KOPT-K1 (cell line): ENCODE results near the gene UBE2F.
A peak's percentile ranks its signal among the peaks of the same experiment; 100 is the strongest.

Experiments
- H3K27ac ChIP-seq: fragments of 200-600 bp; sonication (generic); 2 replicates; pipeline ENCODE4 v1.5.1; 2016; ENCODE audit warnings: antibody characterized with exemption, mild to moderate bottlenecking, low read depth, low read length; ENCODE audit not compliant: poor library complexity, severe bottlenecking
- H3K36me3 ChIP-seq: fragments of 200-600 bp; sonication (generic); 2 replicates; pipeline ENCODE4 v1.5.1; 2017; ENCODE audit warnings: antibody characterized with exemption, mild to moderate bottlenecking, low read length, moderate library complexity; ENCODE audit not compliant: insufficient read depth
- H3K9me3 ChIP-seq: fragments of 200-600 bp; sonication (generic); 2 replicates; pipeline ENCODE4 v1.5.1; 2017; ENCODE audit warnings: antibody characterized with exemption, low read length, mild to moderate bottlenecking; ENCODE audit not compliant: insufficient read depth, poor library complexity, severe bottlenecking

Gene UBE2F

DNA sequence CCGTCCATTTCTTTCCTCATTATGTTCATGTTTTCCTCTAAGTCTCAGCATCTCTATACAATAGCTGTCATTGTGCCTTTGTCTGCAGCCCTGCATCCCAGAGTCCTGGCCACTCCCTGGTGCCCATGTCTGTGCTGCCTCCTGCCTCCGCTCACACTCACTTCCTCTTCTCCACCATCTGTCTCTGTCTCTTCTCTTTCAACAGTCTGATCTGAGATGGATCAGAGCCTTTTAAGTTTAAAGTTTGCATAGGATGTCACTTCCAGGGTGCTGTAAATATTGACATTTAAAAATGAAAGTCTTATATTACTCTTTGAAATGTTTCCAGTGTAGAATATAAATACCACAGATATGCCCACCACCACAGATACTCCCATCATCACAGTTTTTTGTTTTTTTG is 42.7 kb downstream of the UBE2F start:
- peaks cover 13% of the 10 kb centered on the region; the same call in 1 of the 2 replicates for H3K36me3 ChIP-seq
- H3K9me3 ChIP-seq: no peaks in the 10 kb centered on the region
- no peak overlapping the region for H3K27ac ChIP-seq

DNA sequence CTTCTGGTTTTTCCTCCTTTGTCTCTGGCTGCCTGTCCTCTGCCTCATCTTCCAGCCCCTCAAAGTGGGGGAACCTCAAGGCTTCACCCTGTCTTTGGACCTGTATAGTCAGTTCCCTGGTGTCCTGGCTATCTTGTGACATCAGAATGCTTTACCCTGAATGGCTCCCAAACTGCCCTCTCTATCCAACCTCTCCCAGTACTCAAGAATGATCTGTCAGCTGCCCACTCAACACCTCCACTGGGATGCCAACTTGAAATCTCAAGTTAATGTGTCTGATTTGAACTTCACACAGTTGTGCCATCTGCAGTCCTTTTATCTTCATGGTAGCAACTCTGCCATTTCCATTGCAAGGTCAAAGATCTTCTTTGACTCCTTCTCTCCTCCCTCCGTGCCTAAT is 43.8 kb downstream of the UBE2F start:
- Histone ChIP-seq H3K36me3 (peaks cover 13% of the 10 kb centered on the region; the same call in 1 of the 2 replicates), H3K27ac (no peak overlapping the region), H3K9me3 (no peaks in the 10 kb centered on the region)

DNA sequence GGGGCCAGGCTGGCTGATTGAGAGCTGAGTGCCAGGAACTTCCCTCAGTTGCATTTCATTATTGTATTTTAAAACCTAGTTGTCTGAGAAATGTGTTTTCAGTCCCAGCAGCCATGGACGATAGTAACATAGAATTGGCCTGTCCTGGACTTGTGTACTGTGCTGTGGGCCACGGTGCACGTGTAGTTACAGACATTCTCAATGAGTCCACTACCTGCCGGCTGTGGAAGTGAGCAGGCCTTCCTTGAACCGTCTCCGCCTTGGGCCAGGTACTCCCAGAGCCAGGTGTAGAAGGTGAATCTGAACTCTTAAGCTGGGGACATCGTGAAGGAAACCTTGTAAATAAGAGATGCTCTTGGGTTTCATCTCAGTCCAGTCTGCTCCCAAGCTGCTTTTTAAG is 47.0 kb downstream of the UBE2F start:
- H3K27ac ChIP-seq: no peak overlapping the region
- H3K9me3 ChIP-seq: no peaks in the 10 kb centered on the region
- H3K36me3 ChIP-seq: peaks cover 19% of the 10 kb centered on the region; the same call in 1 of the 2 replicates

DNA sequence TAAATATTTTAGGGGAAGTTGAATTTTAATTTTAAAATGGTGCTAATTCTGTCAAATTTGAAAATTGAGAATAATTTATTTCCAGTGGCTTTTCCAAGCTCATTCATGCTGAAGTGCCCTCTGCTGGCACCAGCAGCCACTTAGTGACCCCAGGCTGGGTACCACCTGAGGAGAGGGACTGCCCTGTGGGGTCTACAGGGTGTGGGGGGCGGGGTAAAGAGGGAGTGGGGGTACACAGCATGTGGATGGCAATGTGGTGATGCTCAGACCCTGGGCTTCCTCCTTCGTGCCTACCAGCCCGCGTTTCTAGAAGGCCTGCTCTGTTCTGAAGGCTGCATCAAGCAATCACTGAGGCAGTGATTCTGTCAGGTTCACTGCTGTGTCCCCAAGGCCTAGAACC is 48.9 kb downstream of the UBE2F start:
- Histone ChIP-seq H3K36me3 (peaks cover 20% of the 10 kb centered on the region; the same call in 1 of the 2 replicates), H3K27ac (no peak overlapping the region)

DNA sequence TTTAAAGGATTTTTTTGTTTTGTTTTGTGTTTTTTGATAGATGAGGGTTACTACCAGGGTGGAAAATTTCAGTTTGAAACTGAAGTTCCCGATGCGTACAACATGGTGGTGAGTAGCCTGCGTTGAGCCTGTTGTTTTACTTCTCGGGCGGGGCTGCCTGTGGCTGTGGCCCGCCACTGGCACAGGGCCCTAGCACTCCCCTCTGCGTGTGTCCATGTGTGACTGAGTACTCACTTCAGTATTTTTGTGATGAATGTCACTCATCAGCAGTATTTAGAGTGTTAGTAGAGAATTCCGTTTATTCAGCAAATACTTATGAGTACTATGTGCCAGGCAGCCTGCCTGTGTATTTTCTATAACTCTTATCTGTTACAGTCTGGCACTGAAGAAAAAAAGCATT is 49.7 kb downstream of the UBE2F start:
- H3K27ac ChIP-seq: no peak overlapping the region
- H3K9me3 ChIP-seq: no peaks in the 10 kb centered on the region
- peaks cover 29% of the 10 kb centered on the region; the same call in 1 of the 2 replicates for H3K36me3 ChIP-seq

More for the DNA sequence above, 48.9 kb downstream of the UBE2F start:
- no peaks in the 10 kb centered on the region for H3K9me3 ChIP-seq

DNA sequence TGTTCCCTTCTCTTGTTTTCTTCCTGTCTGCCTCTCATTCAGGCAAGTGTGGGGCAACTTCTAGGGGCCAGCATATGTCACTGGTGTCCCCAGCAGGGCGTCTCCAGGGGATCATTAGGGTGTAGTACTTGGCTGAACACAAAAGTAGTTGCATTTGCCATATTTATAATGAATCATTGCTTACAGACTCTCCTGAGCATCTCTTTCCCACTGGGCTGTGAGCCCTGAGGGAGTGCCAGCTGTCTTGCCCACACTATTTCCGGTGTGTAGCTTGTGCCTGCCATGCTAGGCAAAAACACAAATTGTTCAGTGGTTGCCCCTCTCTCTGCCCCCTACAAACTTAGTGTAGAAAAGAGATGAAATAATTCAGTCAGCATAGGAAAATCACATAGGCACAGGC is 53.1 kb downstream of the UBE2F start:
- H3K27ac ChIP-seq: peak overlapping the region; percentile 67
- H3K9me3 ChIP-seq: no peaks in the 10 kb centered on the region
- H3K36me3 ChIP-seq: peaks cover 27% of the 10 kb centered on the region; the same call in 1 of the 2 replicates

DNA sequence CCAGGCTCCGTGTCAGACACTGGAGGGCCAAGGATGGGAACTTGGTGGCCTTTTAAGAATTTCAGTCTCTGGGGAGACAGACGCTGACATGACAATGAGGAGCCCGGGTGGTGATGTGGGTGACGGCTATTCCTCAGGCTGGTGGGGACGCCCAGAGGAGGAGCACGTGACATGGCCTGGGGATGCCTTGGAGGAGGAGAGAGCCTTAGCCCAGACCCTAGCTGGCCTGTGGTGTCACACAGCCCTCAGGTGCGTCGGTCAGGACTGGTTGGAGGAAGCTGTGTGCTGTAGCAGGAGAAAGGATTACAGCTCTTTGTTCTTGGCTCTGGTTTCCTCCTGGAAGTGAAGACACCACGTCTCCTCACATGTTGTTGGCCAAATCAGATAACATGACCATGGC is 54.0 kb downstream of the UBE2F start:
- peaks cover 27% of the 10 kb centered on the region; the same call in 1 of the 2 replicates for H3K36me3 ChIP-seq

DNA sequence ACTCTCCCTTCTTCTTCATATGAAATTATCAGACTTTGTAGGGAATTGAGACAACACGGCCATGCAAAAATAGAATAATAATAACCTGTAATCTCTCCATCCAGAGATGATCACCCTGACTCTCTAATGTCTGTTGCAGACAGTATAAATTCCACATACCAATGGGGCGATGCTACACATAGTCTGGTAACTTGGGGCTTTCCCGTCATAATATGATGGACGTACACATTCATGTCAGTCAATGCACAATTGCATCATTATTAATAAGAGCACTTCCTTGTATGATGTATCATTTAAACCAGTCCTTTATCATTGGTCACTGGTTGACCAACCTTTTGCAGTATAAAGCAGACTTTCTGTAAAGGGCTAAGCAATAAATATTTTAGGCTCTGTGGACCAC is 54.5 kb downstream of the UBE2F start:
- H3K27ac ChIP-seq: peak overlapping the region; percentile 67
- H3K36me3 ChIP-seq: peaks cover 27% of the 10 kb centered on the region; the same call in 1 of the 2 replicates
- no peaks in the 10 kb centered on the region for H3K9me3 ChIP-seq

More for the DNA sequence above, 54.0 kb downstream of the UBE2F start:
- Histone ChIP-seq H3K27ac (peak overlapping the region; percentile 67), H3K9me3 (no peaks in the 10 kb centered on the region)

DNA sequence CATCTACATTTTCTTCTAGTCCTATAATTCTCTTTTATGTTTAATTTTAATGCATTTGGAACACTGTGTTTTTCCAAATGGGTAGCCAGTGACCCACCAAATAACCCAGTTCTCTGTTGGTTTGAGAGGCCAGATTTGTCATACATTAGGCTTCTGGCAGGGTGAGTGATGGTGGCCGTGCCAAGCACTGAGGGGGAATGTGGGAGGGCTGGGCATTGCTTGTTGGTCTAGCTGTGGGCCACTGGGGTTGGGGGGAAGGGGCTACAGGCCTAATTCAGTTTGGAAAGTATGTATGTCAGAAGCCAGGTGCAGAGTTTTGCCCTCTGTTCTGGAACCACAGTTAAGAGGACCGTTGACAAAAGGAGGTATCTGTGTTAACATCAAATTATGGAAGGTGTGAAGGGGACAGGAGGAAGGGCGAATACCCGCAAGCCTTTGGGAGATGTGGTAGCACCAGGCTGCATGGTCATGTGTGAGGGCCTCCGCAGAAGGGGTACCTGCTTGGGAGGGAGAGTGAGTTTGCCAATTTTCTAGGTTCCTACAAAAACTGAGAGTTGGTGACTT is 55.9 kb downstream of the UBE2F start:
- peak overlapping the region; percentile 67 for H3K27ac ChIP-seq
- no peaks in the 10 kb centered on the region for H3K9me3 ChIP-seq
- H3K36me3 ChIP-seq: peaks cover 31% of the 10 kb centered on the region; the same call in 1 of the 2 replicates

DNA sequence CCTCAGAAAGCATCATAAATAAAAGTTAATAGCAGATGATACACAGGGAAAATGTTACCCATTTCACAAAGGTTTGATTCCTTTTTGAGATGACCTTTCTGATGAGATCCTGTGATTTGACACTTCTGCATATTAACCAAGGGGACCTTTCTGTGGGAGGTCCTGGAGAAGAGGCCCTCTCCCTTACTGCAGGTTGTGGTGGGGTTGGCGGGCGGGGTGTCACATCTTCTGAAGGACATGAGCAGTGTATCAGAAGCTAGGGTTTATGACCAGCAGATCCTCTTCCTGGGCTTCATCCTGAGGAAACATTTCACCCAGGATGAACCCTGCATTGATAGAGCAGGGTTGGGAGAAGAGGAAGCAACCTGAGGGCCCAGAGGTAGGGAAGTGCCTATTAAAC is 56.8 kb downstream of the UBE2F start:
- H3K27ac ChIP-seq: peak overlapping the region; percentile 67
- H3K36me3 ChIP-seq: peaks cover 30% of the 10 kb centered on the region; the same call in 1 of the 2 replicates
- no peaks in the 10 kb centered on the region for H3K9me3 ChIP-seq

DNA sequence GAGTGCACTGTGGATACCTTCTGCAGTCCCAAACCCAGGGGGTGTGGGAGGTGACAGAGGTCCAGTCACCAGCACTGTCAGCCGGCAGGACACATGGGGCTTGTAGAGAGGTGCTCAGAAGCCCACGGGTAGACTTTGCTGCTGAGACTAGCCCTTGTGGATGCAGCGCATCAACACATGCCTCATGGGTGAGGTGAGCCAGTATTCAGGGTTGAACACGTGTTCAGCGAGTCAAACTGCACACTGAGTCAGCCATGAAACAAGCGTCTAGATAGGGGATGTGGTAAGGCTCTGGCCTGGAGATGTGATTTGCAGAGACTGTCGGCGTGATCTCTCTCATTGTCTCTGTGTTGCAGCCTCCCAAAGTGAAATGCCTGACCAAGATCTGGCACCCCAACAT is 58.2 kb downstream of the UBE2F start:
- Histone ChIP-seq H3K36me3 (peaks cover 34% of the 10 kb centered on the region), H3K9me3 (no peaks in the 10 kb centered on the region), H3K27ac (peak overlapping the region; percentile 67)

DNA sequence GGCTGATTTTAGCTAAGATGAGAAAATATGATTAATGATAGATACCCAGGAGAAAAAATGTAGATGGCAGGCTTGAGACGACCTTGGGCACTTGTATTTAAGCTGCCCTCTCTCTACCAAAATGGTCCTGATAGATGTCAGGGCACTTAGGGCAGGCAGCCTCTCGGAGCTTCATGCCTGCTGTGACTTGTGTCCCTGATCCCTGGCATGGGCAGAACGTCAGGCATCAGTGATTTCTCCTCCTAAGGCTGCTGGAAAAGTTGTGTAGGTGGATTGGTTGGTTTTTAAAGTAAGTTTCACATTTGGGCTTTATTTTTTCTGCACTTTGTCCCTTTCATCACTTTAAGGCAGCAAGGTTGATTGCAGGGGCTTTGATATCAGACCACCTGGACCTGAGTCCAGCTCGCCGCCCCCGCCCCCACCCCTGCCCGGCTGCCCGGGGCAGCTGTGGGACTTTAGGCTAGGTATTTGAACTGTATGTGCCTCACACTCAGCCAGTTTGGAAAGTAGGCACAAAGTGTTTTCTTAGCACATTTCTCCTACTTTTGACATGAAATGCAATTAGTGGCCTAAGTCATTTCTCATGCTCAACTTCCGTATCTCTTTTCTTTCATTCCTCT is 59.0 kb downstream of the UBE2F start:
- Histone ChIP-seq H3K9me3 (no peaks in the 10 kb centered on the region), H3K27ac (peak overlapping the region; percentile 67), H3K36me3 (peaks cover 39% of the 10 kb centered on the region)

DNA sequence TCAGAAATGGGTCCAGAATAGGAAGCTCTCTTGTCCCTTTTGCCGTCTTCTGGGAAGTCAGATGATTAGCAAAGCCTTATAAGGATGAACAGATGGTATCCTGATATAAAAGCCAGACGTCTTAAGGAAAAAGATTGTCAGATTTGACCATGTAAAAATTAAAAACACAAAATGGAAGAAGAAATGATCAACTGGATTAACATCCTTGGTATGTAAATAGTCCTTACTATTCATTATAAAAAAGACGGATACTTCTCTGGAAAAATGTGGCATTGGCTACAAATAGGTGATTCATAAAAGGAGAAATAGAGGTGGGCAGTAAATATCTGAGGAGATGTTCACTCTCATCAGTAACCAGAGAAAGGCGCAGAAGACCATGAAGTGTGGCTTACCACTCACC is 60.2 kb downstream of the UBE2F start:
- H3K27ac ChIP-seq: no peak overlapping the region
- no peaks in the 10 kb centered on the region for H3K9me3 ChIP-seq
- peaks cover 38% of the 10 kb centered on the region for H3K36me3 ChIP-seq

DNA sequence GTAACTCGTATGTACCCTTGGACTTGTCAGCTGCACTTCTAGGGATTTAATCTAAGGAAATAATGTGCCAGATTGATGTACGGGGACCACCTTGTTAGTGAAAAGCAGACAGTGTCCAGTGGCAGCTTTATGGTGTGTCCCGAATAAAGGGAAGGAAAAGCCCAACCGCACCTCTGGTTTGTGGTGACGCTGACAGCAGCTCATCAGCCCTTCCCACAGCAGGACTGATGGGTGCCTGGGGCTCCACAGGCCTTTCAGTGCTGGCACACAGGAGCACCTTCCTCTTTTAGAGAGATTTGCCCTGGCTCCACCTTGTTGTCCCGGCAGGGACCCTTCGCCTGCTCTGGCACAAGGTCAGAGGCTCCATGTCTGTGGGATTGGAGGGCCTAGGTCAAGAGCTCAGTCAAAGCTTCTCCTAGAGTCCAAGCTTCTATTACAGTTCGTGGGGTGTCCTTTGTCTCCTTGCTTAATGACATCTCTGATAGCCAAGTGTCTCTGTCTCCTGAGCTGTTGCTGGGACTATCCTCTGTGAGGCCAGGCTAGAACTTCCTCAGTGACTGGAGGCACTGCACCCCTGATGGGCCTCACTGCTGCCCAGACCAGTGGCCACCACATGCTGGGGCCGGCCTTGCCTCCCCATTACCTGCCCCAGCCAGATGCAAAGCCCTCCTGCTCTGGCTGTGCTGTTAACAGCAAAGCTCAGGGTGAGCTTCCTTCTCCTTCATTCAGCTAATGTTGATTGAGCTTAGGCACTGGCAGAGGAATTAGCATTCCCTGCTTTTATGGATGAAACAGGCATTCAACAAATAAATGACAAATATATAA is 61.0 kb downstream of the UBE2F start:
- no peaks in the 10 kb centered on the region for H3K9me3 ChIP-seq
- H3K36me3 ChIP-seq: peaks cover 42% of the 10 kb centered on the region
- no peak overlapping the region for H3K27ac ChIP-seq

DNA sequence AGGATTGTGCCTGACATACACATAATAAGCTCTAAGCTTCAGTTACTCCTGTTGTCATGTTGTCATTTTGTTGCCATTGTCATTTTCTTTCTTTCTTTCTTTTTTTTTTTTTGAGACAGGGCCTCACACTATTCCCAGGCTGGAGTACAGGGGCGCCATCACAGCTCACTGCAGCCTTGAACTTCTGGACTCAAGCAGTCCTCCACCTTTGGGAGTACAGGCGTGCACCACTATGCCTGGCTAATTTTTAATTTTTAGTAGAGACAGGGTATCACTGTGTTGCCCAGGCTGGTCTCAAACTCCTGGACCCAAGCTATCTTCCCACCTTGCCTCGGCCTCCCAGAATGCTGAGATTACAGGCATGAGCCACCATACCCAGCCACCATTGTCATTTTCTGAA is 63.0 kb downstream of the UBE2F start:
- Histone ChIP-seq H3K36me3 (peaks cover 54% of the 10 kb centered on the region), H3K27ac (no peak overlapping the region), H3K9me3 (no peaks in the 10 kb centered on the region)
